Stimulated activated naive CD4-positive, alpha-beta T cell treated with Interleukin-2 at 50 U/mL for 16 hours (primary cell): ENCODE data around the gene RHBG.
A peak's percentile ranks its signal among the peaks of the same experiment; 100 is the strongest.

Source experiments
- DNase-seq: peaks from one replicate; lab custom pipeline; 2025; lab: John Stamatoyannopoulos, UW

The RHBG gene

GRCh38 chr1:156407760-156408159 is 38.7 kb downstream of the RHBG start:
- no peak for DNase-seq

GRCh38 chr1:156409439-156409838 is 40.4 kb downstream of the RHBG start:
- no peak for DNase-seq

GRCh38 chr1:156410238-156410637 is 41.2 kb downstream of the RHBG start:
- DNase-seq = no peak

GRCh38 chr1:156410740-156411139 is 41.7 kb downstream of the RHBG start:
- no peak for DNase-seq

- no peak for DNase-seq
Observed at GRCh38 chr1:156412653-156413321, 43.8 kb downstream of the RHBG start.

GRCh38 chr1:156413391-156414246 is 44.6 kb downstream of the RHBG start:
- DNase-seq = no peak

GRCh38 chr1:156414461-156415064 is 45.6 kb downstream of the RHBG start:
- no peak for DNase-seq

GRCh38 chr1:156416993-156417392 is 48.0 kb downstream of the RHBG start:
- DNase-seq = no peak

GRCh38 chr1:156417401-156418020 is 48.5 kb downstream of the RHBG start:
- DNase-seq = no peak

- no peak for DNase-seq
Observed at GRCh38 chr1:156418416-156419070, 49.5 kb downstream of the RHBG start.

- DNase-seq = no peak
Observed at GRCh38 chr1:156419854-156420204, 50.8 kb downstream of the RHBG start.

GRCh38 chr1:156420205-156421061 is 51.4 kb downstream of the RHBG start:
- peak; percentile 51 for DNase-seq

- peak; percentile 66 for DNase-seq
Observed at GRCh38 chr1:156421062-156421938, 52.3 kb downstream of the RHBG start.

GRCh38 chr1:156421939-156422601 is 53.1 kb downstream of the RHBG start:
- DNase-seq = no peak

- no peak for DNase-seq
Observed at GRCh38 chr1:156422602-156423091, 53.6 kb downstream of the RHBG start.

GRCh38 chr1:156423422-156424352 is 54.7 kb downstream of the RHBG start:
- DNase-seq = no peak

GRCh38 chr1:156424806-156425432 is 55.9 kb downstream of the RHBG start:
- DNase-seq = no peak

GRCh38 chr1:156425943-156426342 is 56.9 kb downstream of the RHBG start:
- DNase-seq = no peak
